GM21423 (cell line): Measurements from ENCODE around the gene PATJ.

Source experiments
- ATAC-seq: cut with Tn5 transposase; IDR thresholded peaks from one replicate; pipeline ENCODE4 v1.9.1; 2021; ENCODE audit warnings: mild to moderate bottlenecking, moderate library complexity; ENCODE audit not compliant: unreplicated experiment

Gene PATJ

DNA sequence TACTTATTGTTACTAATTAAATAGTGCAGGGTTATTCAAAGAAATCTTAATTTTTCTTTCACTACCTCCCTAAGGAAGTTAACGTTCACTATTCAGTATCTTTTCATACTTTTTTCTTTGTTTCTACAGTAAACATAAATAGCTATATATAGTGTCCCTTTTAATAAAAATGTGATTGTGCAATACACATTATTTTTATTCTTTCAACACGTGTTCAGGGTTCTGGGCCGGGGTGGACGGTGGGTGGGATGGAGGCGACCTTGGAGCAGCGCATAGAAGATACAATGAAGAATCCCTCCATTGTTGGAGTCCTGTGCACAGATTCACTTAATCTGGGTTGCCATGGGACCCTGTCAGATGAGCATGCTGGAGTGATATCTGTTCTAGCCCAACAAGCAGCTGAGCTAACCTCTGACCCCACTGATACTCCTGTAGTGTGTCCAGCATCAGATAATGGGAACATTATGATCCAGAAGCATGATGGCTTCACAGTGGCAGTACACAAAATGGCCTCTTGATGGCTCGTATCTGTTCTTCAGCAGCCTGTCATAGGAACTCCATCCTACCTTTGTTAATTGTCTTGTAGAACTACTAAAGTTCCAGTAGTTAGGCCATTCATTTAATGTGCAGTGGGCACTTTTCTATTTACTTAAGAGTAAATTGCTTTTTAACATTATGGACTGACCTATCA is 296.5 kb downstream of the PATJ start:
- ATAC-seq, result no peak

DNA sequence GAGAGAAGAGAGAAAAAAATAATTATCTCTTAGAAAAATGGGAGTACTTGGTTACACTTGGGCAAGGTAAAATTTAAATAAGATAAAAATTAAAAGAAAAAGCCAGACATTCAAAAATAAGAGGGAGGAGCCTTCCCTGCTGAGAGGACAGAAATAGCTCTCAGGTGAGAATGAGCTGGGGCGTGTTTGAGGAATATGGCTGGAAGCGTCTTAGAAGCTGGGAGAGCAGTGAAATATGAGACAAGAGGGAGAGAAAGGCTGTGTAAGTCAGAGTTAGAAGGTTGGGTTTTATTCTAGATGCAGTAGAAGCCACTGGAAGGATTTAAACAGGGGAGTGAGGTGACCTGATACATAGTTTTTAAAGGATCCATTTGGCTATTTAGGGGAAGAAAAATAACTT is 298.2 kb downstream of the PATJ start:
- ATAC-seq, result no peak

DNA sequence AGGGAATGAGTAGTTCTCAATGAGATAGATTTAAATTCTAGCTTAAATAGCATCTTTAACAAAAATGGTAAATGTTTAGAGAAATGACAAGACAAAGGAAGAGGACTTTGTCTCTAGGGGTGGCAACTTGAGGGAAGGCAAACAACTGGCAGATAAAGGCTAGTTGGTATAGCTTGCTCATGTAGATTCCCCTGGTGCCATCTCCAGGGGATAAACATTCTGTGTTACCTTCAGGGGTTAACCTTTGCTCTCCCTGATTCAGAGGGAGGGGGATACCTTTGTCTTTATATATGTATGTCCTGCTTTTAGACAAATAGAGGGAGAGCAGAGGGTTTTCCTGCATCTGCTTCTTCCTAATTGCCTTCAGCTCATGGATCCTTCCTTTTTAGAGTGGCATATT is 298.7 kb downstream of the PATJ start:
- no peak for ATAC-seq

DNA sequence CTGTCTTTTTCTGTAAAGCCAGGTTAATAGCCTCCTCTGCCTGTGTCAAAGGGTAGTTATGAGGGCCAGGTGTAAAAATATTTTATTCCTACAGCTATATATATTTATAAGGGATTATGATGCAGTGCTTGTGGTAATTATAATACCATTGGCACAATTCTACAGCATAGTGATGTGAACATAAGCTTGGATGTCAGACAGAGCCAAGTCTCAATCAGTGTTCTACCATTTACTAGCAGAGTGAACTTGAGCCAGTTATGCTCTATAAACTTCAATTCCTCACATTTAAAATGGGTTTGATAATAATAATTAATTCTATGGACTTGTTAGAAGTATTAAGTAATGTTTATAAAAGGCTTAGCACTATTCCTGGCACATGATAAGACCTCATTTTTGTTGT is 300.9 kb downstream of the PATJ start:
- ATAC-seq, result no peak

DNA sequence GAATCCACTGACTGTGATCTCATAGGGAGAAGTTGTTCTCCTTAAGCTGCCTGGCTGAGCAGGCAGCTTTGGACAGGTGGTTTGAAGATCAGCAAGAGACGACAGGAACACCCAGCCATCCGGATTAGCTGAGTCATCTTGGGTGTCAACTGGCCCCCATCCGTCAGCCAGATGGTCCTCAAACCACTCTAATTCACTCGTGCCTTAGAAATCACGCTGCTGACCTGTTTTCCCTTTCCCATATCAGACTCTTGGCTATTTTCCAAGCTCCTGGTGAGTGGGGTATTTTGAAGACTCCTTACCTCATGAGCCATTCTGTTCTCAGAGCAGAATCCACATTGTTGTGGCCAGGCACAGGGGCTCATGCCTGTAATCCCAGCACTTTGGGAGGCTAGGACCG is 303.3 kb downstream of the PATJ start:
- no peak for ATAC-seq

DNA sequence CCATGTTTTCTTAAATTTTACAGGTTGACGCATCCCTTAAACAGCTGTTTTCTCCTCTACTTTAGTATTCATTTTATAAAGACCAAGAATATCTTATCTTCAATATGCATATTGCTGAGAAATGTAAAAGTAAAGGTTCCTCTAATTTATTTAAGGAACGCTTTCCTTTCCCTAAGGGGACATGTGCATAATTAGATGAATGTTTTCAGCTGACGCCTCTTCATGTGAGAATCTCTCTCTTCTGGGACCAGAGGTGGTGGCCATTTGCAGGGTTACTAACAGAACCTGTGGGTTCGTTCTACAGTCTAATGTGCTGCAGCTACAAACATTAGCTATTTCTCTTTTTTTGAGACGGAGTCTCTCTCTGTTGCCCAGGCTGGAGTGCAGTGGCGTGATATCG is 304.6 kb downstream of the PATJ start:
- no peak for ATAC-seq

GRCh38 chr1:62050165-62050564 is 307.9 kb downstream of the PATJ start:
- ATAC-seq, result no peak

DNA sequence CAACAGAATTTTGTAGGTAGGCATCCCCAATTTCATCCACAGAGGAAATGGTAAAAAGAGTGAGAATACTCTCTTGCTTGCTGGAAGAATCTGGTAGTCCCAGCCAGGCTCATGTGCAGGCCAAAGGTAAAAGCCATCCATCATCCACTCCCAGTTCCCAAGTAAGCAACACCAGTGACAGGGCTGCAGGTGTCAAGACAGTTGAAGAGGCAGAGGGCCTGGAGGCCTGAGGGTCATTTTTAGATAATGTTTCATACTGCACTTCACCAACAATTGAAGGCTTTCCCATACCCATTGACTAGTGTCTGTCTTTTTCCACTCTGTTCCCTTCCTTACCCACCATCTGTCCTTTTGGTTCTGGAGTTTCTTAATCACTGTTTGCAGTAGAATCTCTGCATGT is 310.7 kb downstream of the PATJ start:
- ATAC-seq, result no peak

- no peak for ATAC-seq
Measured at GRCh38 chr1:62054188-62054587, 311.9 kb downstream of the PATJ start.

GRCh38 chr1:62057230-62057629 is 314.9 kb downstream of the PATJ start:
- ATAC-seq, result no peak

- ATAC-seq, result no peak
Measured at GRCh38 chr1:62057641-62058290, 315.5 kb downstream of the PATJ start.

DNA sequence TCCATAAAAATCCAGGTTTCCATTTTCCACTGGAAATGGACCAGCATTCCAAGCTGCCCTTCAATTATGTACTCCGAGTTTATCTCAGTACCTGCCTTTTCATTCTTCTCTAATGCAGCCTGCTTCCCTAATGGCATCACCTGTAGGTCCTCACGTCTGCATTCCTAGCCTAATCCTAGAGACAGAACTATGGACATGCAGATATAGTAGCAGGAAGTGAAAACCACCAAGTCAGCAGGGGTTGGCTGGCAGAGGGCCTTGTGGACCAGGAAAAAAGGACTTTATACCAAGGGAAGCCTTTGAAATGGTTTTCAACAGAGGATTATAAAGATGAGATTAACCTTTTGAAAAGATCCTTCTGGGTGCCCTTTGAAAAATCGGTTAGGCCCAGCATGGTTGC is 316.7 kb downstream of the PATJ start:
- ATAC-seq, result no peak

- ATAC-seq, result no peak
Measured at GRCh38 chr1:62062087-62062486, 319.8 kb downstream of the PATJ start.

DNA sequence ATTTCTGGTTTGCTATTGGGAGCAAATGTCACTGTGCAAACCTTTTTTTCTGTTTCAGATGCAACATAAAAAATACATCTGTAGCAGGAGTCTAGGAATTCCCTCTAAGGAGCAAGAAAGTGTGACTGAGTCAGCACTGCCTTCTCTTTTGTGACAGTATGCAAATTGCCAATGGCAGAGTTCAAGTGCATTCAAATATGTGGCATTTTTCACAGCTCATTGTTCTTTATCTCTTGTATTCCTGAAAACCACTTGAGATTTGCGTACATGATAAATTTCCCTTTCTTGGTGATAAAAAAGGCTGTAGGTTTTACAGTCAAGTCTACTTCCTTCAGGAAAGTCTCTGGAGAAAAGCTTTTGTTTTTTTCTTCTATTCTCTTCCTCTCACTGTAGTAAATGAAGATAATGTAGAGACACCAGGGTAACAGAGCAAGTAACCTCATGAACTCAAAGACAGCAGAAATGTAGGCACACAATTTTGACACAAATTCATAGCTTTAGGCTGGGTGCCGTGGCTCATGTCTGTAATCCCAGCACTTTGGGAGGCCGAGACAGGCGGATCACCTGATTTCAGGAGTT is 322.6 kb downstream of the PATJ start:
- ATAC-seq, result no peak

DNA sequence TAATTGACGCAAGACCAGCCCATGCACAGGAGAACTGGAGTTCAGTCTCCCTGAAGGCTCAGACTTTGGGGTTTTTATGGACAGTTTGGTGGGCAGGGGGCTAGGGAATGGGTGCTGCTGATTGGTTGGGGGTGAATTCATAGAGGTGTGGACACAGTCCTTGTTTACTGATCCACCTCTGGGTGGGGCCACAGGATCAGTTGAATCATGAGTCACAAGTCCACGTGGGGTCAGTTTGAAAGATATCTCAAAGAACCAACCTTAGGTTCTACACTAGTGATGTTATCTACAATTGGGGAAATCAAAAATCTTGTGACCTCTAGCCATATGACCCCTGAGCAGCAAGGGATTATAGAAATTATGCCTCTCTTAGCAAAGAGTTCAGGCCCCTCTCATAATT is 324.4 kb downstream of the PATJ start:
- ATAC-seq, result no peak

DNA sequence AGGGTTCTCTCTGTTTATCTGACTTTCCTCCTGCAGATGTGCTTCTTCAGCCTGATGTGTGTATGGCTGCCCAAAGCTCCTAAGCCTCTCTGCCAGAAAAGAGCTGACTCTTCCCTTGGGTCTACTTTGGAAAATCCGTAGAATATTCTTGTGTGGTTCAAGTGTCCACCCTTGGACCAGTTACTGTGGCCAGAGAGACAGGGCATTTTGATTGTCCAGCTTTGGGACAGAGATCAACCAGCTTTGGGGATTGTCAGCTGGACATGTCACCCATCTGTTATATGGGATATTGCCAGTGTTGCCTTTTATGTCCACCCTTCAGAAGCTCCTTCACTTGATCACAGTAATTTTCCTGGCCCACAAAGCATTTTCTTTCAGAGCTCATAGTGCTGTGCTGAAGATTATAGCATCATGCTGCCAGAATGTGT is 326.1 kb downstream of the PATJ start:
- no peak for ATAC-seq

DNA sequence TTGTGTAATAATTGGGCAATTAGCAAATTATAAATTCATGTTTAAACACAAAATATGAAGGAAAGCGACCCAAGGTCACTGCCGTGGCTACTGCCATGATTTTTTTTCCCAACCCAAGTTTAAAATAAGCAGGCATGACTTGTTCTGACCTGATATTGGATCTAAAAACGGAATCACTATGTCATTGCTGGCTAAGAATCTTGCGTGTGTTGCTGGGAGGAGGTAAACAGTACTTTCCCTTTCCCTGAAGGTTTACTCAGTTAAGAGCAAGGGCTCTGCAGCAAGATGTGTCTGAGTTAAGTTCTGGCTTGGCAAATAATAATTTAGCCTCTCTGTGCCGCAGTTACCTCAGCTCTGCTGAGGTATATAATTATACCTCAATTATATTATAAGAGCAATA is 326.7 kb downstream of the PATJ start:
- no peak for ATAC-seq

DNA sequence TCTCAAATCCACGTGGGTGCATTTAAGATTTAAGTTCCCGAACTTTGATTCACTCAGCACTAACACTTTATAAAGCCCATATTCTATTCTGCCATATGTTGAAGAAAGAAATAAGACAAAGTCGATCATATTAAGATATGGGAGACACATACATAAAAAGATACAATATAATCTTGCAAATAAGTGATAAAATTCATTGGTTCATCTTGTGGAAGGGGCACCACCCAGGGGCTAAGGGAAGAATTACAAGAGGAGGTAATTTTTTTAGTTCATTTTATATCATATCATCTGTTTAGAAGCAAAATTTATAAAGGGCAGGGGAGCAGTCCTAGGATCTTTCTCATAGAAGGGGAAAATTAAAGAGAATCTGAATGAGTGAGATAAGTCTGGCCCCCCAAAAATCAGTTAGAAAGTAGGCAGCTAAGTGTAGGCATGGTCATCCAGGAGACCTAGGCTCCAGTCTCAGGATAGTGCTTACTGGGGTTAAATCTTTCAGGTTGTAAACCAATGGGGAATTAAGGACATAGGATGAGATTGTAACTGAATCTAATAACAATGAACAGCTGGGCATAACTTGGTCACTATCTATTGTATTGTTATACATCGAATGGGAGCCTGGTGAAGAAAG is 328.2 kb downstream of the PATJ start:
- ATAC-seq, result no peak

GRCh38 chr1:62071695-62072094 is 329.4 kb downstream of the PATJ start:
- no peak for ATAC-seq

- ATAC-seq, result no peak
Measured at GRCh38 chr1:62076286-62076685, 334.0 kb downstream of the PATJ start.

DNA sequence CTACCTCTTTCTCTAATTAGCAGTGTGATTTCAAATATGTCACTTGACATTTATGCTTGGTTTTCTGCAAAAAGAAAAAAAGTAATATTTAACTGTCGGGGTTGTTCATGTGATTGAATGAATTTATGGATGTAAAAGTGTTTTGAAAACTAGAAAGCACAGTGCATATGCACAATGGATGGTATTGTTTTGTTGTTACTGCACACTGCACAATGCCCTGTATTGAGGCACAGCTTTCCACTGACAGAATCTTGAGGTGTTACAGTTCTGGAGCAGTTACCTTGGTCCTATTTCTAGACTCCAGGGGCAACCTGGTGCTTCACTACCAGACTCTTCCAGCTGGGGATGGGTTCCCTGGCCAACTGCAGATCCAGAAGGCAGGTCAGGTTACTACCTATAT is 335.5 kb downstream of the PATJ start:
- no peak for ATAC-seq
